Measurements from ENCODE around the gene PPP2R1B. TPM values are rescaled to one million over a fixed set of nuclear protein-coding genes. Genes with fewer than 3 reads are reported as not detected.

Gene PPP2R1B
- total RNA-seq, 1 donor from 2014 or later, result 35.6 TPM

GRCh38 chr11:111739299-111739698 is 26.9 kb downstream of the PPP2R1B start:
- H3K4me3 ChIP-seq, result no peak overlapping the region
- no peak for TF ChIP-seq POLR2AphosphoS5 (IDR thresholded peaks at IDR 0.05; ENCODE audit: insufficient read depth in 1 of 2, low read depth in 1 of 2)
- H3K4me1 ChIP-seq, result peaks cover 28% of the 10 kb centered on the region
- H3K9me3 ChIP-seq, result no peaks in the 10 kb centered on the region
- no peaks in the 10 kb centered on the region for H3K27me3 ChIP-seq
- H3K36me3 ChIP-seq, result peaks cover 0 to 37% of the 10 kb centered on the region in 2 donors
- intact Hi-C loops (cut with DNase I), result no loop called here
- peak overlapping the region; percentile 95 for H3K27ac ChIP-seq
- no peak for DNase-seq (ENCODE audit: extremely low spot score in 2 of 2)

- Histone ChIP-seq H3K9me3 (no peaks in the 10 kb centered on the region), H3K27ac (peak overlapping the region; percentile 95), H3K4me1 (peaks cover 43% of the 10 kb centered on the region), H3K36me3 (peaks cover 0 to 23% of the 10 kb centered on the region in 2 donors), H3K4me3 (peak overlapping the region in 1 of 2 donors; percentile 3), H3K27me3 (no peaks in the 10 kb centered on the region)
- intact Hi-C loops (cut with DNase I), result no loop called here
- DNase-seq (ENCODE audit: extremely low spot score in 2 of 2), result no peak
- peak in 1 of 2 donors; percentile 44 for TF ChIP-seq POLR2AphosphoS5 (IDR thresholded peaks at IDR 0.05; ENCODE audit: insufficient read depth in 1 of 2, low read depth in 1 of 2)
- no peak for TF ChIP-seq CTCF (IDR thresholded peaks at IDR 0.05)
- no peak for TF ChIP-seq POLR2A (IDR thresholded peaks at IDR 0.05)
Observed at GRCh38 chr11:111737444-111738210, 28.6 kb downstream of the PPP2R1B start.

GRCh38 chr11:111736621-111737443 is 29.4 kb downstream of the PPP2R1B start:
- TF ChIP-seq CTCF (IDR thresholded peaks at IDR 0.05), result no peak
- peaks cover 0 to 18% of the 10 kb centered on the region in 2 donors for H3K36me3 ChIP-seq
- no peaks in the 10 kb centered on the region for H3K27me3 ChIP-seq
- intact Hi-C loops (cut with DNase I), result no loop called here
- peak overlapping the region; percentile 95 for H3K27ac ChIP-seq
- H3K4me1 ChIP-seq, result peaks cover 51% of the 10 kb centered on the region
- H3K9me3 ChIP-seq, result no peaks in the 10 kb centered on the region
- no peak overlapping the region for H3K4me3 ChIP-seq
- DNase-seq (ENCODE audit: extremely low spot score in 2 of 2), result no peak

GRCh38 chr11:111736181-111736590 is 30.0 kb downstream of the PPP2R1B start:
- TF ChIP-seq POLR2A (IDR thresholded peaks at IDR 0.05) (no peak), CTCF (IDR thresholded peaks at IDR 0.05) (no peak), POLR2AphosphoS5 (IDR thresholded peaks at IDR 0.05; ENCODE audit: insufficient read depth in 1 of 2, low read depth in 1 of 2) (no peak)
- no peaks in the 10 kb centered on the region for H3K27me3 ChIP-seq
- peak overlapping the region in 1 of 2 donors; percentile 42 for H3K4me3 ChIP-seq
- peak overlapping the region; percentile 95 for H3K27ac ChIP-seq
- H3K9me3 ChIP-seq, result no peaks in the 10 kb centered on the region
- intact Hi-C loops (cut with DNase I), result no loop called here
- peaks cover 0 to 12% of the 10 kb centered on the region in 2 donors for H3K36me3 ChIP-seq
- peaks cover 58% of the 10 kb centered on the region for H3K4me1 ChIP-seq
- DNase-seq (ENCODE audit: extremely low spot score in 2 of 2), result no peak

- H3K4me1 ChIP-seq, result peaks cover 65% of the 10 kb centered on the region
Observed at GRCh38 chr11:111735262-111736116, 30.7 kb downstream of the PPP2R1B start.

More at GRCh38 chr11:111735262-111736116, 30.7 kb downstream of the PPP2R1B start:
- Histone ChIP-seq H3K36me3 (peaks cover 0 to 5% of the 10 kb centered on the region in 2 donors), H3K4me3 (peak overlapping the region; percentile 37 to 42), H3K27ac (peak overlapping the region; percentile 95), H3K9me3 (no peaks in the 10 kb centered on the region), H3K27me3 (no peaks in the 10 kb centered on the region)
- TF ChIP-seq CTCF (IDR thresholded peaks at IDR 0.05) (no peak), POLR2A (IDR thresholded peaks at IDR 0.05) (peak in 1 of 2 donors; percentile 47), POLR2AphosphoS5 (IDR thresholded peaks at IDR 0.05; ENCODE audit: insufficient read depth in 1 of 2, low read depth in 1 of 2) (peak; percentile 86 to 96)
- intact Hi-C loops (cut with DNase I), result loop anchor here (2.0 kb wide), 1 partner anchor 133 kb away; the partner anchor contains the start of gene SIK2
- peak in 1 of 2 donors; percentile 96 for DNase-seq (ENCODE audit: extremely low spot score in 2 of 2)
